Heart left ventricle (tissue), 13 donors: ENCODE measurements around the gene MICAL3.

Experiments used
- POLR2A ChIP-seq, 2 donors: fragments of 450-650 bp; IDR thresholded peaks; one replicate each; pipeline ENCODE4 v1.6.1; 2017; ENCODE audit warnings: antibody characterized with exemption in 2 of 2, mild to moderate bottlenecking in 2 of 2, moderate library complexity in 2 of 2
- TF ChIP-seq, protein P1 (sequence below), 12 donors: fragments of 200-600 bp; sonication (generic) in 4 of 12; IDR thresholded peaks; one replicate each; pipeline versions ENCODE4 v1.5.0 to v1.8.0; 2018 to 2022; ENCODE audit warnings: antibody characterized with exemption in 12 of 12, mild to moderate bottlenecking in 5 of 12
- donor health status: ischemic (EF 13 %, LVEDD 7.1; RV severe dilation, severe dysfunction).
- donor health status: DM: no; HTN: yes; CAD: no.
- donor health status: DM: no; HTN: no; CAD: no.
- donor health status: ischemic (EF 25% LVEDD 6.9; RV normal size, moderate dysfunction).
- donor health status: ischemic (EF 25% LVEDD 5.7; RV mildly dilated, moderate dysfunction).
- donor health status: ischemic (EF 35%, LVEDD 5.7; RV mildly dilated, moderate dysfunction).
- donor health status: nonischemic (EF 11% LVEDD 7.7; RV severe dilation, severe dysfunction).
- donor health status: DM: yes; HTN: yes; CAD: no.
- donor health status: PGD.
- donor health status: ischemic (EF 29% LVEDD 5.4; RV normal size, mild dysfunction).
- donor health status: nonischemic (EF 23%, LVEDD 6.1; RV moderate dilation, normal function).

DNA sequence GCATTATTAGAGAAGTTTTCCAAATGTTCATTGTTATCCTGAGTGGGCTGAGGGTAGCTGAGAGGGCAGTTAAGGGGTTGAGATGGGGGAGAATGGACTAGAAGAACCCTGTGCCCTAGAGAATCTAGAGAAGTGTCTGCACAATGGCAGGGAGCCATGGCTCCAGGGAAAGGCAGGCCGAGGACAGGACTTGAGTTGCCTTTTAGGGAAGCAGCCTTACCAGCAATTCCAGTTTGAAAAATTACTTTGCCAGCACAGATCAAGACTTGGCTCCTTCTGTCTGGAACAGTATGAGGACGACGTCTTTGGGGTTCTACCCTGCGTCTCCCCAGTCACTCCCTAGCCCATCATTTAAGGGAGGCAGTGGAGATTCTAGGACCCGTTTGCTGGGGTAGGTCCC is 25.7 kb upstream of the MICAL3 start:
- TF ChIP-seq, protein P1, sequence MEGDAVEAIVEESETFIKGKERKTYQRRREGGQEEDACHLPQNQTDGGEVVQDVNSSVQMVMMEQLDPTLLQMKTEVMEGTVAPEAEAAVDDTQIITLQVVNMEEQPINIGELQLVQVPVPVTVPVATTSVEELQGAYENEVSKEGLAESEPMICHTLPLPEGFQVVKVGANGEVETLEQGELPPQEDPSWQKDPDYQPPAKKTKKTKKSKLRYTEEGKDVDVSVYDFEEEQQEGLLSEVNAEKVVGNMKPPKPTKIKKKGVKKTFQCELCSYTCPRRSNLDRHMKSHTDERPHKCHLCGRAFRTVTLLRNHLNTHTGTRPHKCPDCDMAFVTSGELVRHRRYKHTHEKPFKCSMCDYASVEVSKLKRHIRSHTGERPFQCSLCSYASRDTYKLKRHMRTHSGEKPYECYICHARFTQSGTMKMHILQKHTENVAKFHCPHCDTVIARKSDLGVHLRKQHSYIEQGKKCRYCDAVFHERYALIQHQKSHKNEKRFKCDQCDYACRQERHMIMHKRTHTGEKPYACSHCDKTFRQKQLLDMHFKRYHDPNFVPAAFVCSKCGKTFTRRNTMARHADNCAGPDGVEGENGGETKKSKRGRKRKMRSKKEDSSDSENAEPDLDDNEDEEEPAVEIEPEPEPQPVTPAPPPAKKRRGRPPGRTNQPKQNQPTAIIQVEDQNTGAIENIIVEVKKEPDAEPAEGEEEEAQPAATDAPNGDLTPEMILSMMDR (IDR thresholded peaks at IDR 0.05) = no peak
- no peak for TF ChIP-seq POLR2A (IDR thresholded peaks at IDR 0.05)
